Fibroblast of skin of back (primary cell): ENCODE measurements around the gene PRKG2. TPM values are rescaled to one million over a fixed set of nuclear protein-coding genes. Genes with fewer than 3 reads are reported as not detected.
"Not testable (repeated sequence)": the region's sequence is repeated elsewhere in the genome, so short reads cannot be mapped to it uniquely, and the experiment has no call there.

Source experiments
- DNase-seq: peaks from one replicate; pipeline ENCODE4 v3.0.0-alpha.2; 2013
- polyA plus RNA-seq, 2 experiments: library from polyadenylated mRNA; unstranded; fragments of 120-200 nt; gene quantifications; one replicate each; pipeline ENCODE4 v1.2.1, GENCODE V29; 2013; ENCODE audit not compliant: insufficient read length in 2 of 2

PRKG2 gene
- polyA plus RNA-seq (2013, experiment 1 of 2; ENCODE audit: insufficient read length), result not detected
- polyA plus RNA-seq (2013, experiment 2 of 2; ENCODE audit: insufficient read length), result not detected

- DNase-seq, result no peak
Measured at GRCh38 chr4:81214881-81215868, at the start of gene PRKG2. Gene PRKG2, minus strand, starts transcription at chr4:81215222. Its CDS starts 10,175 bp downstream, at chr4:81205047.

- no peak for DNase-seq
Measured at GRCh38 chr4:81260443-81261101, 45.5 kb upstream of the PRKG2 start.

- no peak for DNase-seq
Measured at GRCh38 chr4:81258841-81259550, 44.0 kb upstream of the PRKG2 start.

GRCh38 chr4:81257816-81258215 is 42.8 kb upstream of the PRKG2 start:
- no peak for DNase-seq

GRCh38 chr4:81257021-81257420 is 42.0 kb upstream of the PRKG2 start:
- DNase-seq, result peak; percentile 78

GRCh38 chr4:81256059-81256970 is 41.3 kb upstream of the PRKG2 start:
- peak; percentile 22 for DNase-seq

GRCh38 chr4:81255524-81255923 is 40.5 kb upstream of the PRKG2 start:
- DNase-seq, result peak; percentile 81

GRCh38 chr4:81250430-81250829 is 35.4 kb upstream of the PRKG2 start:
- DNase-seq, result no peak

GRCh38 chr4:81245218-81246009 is 30.4 kb upstream of the PRKG2 start:
- DNase-seq, result no peak

GRCh38 chr4:81237791-81238190 is 22.8 kb upstream of the PRKG2 start:
- no peak for DNase-seq

- no peak for DNase-seq
Measured at GRCh38 chr4:81235982-81236749, 21.1 kb upstream of the PRKG2 start.

GRCh38 chr4:81227968-81228367 is 12.9 kb upstream of the PRKG2 start:
- DNase-seq, result no peak

GRCh38 chr4:81227138-81227537 is 12.1 kb upstream of the PRKG2 start:
- no peak for DNase-seq

GRCh38 chr4:81225252-81225651 is 10.2 kb upstream of the PRKG2 start:
- no peak for DNase-seq

GRCh38 chr4:81222082-81222472 is 7.1 kb upstream of the PRKG2 start:
- not testable (repeated sequence) for DNase-seq

- DNase-seq, result no peak
Measured at GRCh38 chr4:81221303-81222081, 6.5 kb upstream of the PRKG2 start.

GRCh38 chr4:81220271-81220670 is 5.2 kb upstream of the PRKG2 start:
- no peak for DNase-seq

- no peak for DNase-seq
Measured at GRCh38 chr4:81218206-81218605, 3.2 kb upstream of the PRKG2 start.

- DNase-seq, result no peak
Measured at GRCh38 chr4:81217779-81218178, 2.8 kb upstream of the PRKG2 start.
